Retinal pigment epithelial cell (primary cell): ENCODE results near the gene ADGRB2.

Experiments
- DNase-seq: peaks from one replicate; pipeline ENCODE4 v3.0.0-alpha.2; 2010; ENCODE audit warnings: low read depth
- H3K4me3 ChIP-seq: 2 replicates; pipeline ENCODE4 v1.5.1; 2011; ENCODE audit warnings: mild to moderate bottlenecking, low read length, control low read depth, moderate library complexity
- CTCF ChIP-seq: conservative IDR thresholded peaks from 2 replicates; pipeline ENCODE4 v1.5.1; 2011; ENCODE audit warnings: low read depth, low read length, control low read depth, inconsistent platforms

Gene ADGRB2

GRCh38 chr1:31775210-31775999 is 11.3 kb upstream of the ADGRB2 start:
- DNase-seq, result no peak
- no peak for TF ChIP-seq CTCF
- H3K4me3 ChIP-seq, result no peak overlapping the region

GRCh38 chr1:31774495-31774894 is 10.4 kb upstream of the ADGRB2 start:
- no peak for DNase-seq
- H3K4me3 ChIP-seq, result no peak overlapping the region
- no peak for TF ChIP-seq CTCF

GRCh38 chr1:31773861-31774260 is 9.7 kb upstream of the ADGRB2 start:
- no peak for DNase-seq
- no peak for TF ChIP-seq CTCF
- no peak overlapping the region for H3K4me3 ChIP-seq

GRCh38 chr1:31772669-31773248 is 8.6 kb upstream of the ADGRB2 start:
- DNase-seq, result no peak
- TF ChIP-seq CTCF, result no peak
- peak overlapping the region; percentile 39 for H3K4me3 ChIP-seq

- DNase-seq, result no peak
- peak overlapping the region; percentile 39 for H3K4me3 ChIP-seq
- TF ChIP-seq CTCF, result peak; percentile 17
Measured at GRCh38 chr1:31771891-31772668, 7.9 kb upstream of the ADGRB2 start.

GRCh38 chr1:31769720-31770390 is 5.7 kb upstream of the ADGRB2 start:
- TF ChIP-seq CTCF, result no peak
- H3K4me3 ChIP-seq, result no peak overlapping the region
- DNase-seq, result no peak
